A549 (cell line): ENCODE measurements around the gene HES4. TPM values are rescaled to one million over a fixed set of nuclear protein-coding genes. Genes with fewer than 3 reads are reported as not detected.

ENCODE experiments used
- ATAC-seq, 2 experiments: fragments of 200-7000 bp in 1 of 2; fragments of >200 bp in 1 of 2; cut with Nextera tagmentation in 1 of 2; cut with Tn5 transposase in 1 of 2; 3 replicates each; pipeline versions ENCODE4 v1.8.0 to v1.9.1; 2018 to 2020; ENCODE audit warnings: mild to moderate bottlenecking in 1 of 2, moderate library complexity in 1 of 2
- CTCF ChIA-PET: fragments of 300-600 bp; sonication (Branson Sonifier 250); formaldehyde crosslinking; extraction: SDS; loops from one replicate; lab custom pipeline; 2021; ENCODE audit warnings: antibody characterized with exemption, inconsistent platforms; lab: Yijun Ruan, JAX
- POLR2A ChIA-PET: fragments of 350-600 bp; formaldehyde crosslinking; extraction: SDS; loops from one replicate; lab custom pipeline; 2021; ENCODE audit warnings: antibody characterized with exemption, inconsistent platforms; lab: Yijun Ruan, JAX
- DNase-seq, 2 experiments: peaks; one replicate each; pipeline versions ENCODE4 v3.0.0 to v3.0.0-alpha.2; 2011 to 2016; ENCODE audit warnings: low read depth in 1 of 2, low spot score in 1 of 2
- FAIRE-seq: peaks from 2 replicates; lab custom pipeline; 2011; peaks lifted over from hg19 to GRCh38; lab: Jason Lieb, UNC
- H3K27ac ChIP-seq, 2 experiments: fragments of >200 bp; sonication (Bioruptor Twin); formaldehyde crosslinking; 3 replicates each; pipeline ENCODE4 v1.5.1; 2016 to 2017
- H3K4me1 ChIP-seq: fragments of >200 bp; sonication (Bioruptor Twin); formaldehyde crosslinking; 3 replicates; pipeline ENCODE4 v1.6.1; 2016
- H3K4me2 ChIP-seq: fragments of >200 bp; sonication (Bioruptor Twin); formaldehyde crosslinking; 3 replicates; pipeline ENCODE4 v1.6.1; 2016
- H3K4me3 ChIP-seq: fragments of >200 bp; sonication (Bioruptor Twin); formaldehyde crosslinking; 3 replicates; pipeline ENCODE4 v1.5.1; 2016
- H3K9me3 ChIP-seq: fragments of >200 bp; sonication (Bioruptor Twin); formaldehyde crosslinking; 3 replicates; pipeline ENCODE4 v1.6.1; 2016
- BHLHE40 ChIP-seq: IDR thresholded peaks from 2 replicates; pipeline ENCODE4 v1.6.1; 2012; ENCODE audit warnings: low read depth, low read length, inconsistent platforms
- CHD4 ChIP-seq: fragments of 200-600 bp; sonication (generic); IDR thresholded peaks from 2 replicates; pipeline ENCODE4 v1.6.1; 2016; ENCODE audit warnings: antibody characterized with exemption, mild to moderate bottlenecking, borderline replicate concordance
- ESRRA ChIP-seq: fragments of 150-350 bp; IDR thresholded peaks from 2 replicates; pipeline ENCODE4 v1.6.1; 2014; ENCODE audit warnings: mild to moderate bottlenecking, low read length, borderline replicate concordance
- FOXS1 ChIP-seq: fragments of 250-450 bp; sonication (Bioruptor Pico); IDR thresholded peaks from 2 replicates; pipeline ENCODE4 v1.5.0; 2020; ENCODE audit warnings: mild to moderate bottlenecking, moderate library complexity
- HDAC2 ChIP-seq: fragments of 200-600 bp; sonication (generic); IDR thresholded peaks from 2 replicates; pipeline ENCODE4 v1.6.1; 2016
- JUN ChIP-seq, 2 experiments: fragments of >200 bp; sonication (Bioruptor Twin); formaldehyde crosslinking; IDR thresholded peaks; 2 replicates in 1 of 2; 3 replicates in 1 of 2; pipeline ENCODE4 v1.6.1; 2016 to 2017
- KDM5A ChIP-seq: fragments of 200-600 bp; sonication (generic); IDR thresholded peaks from 2 replicates; pipeline ENCODE4 v1.6.1; 2016; ENCODE audit warnings: antibody characterized with exemption, mild to moderate bottlenecking
- MYC ChIP-seq: IDR thresholded peaks from 2 replicates; pipeline ENCODE4 v1.6.1; 2012; ENCODE audit warnings: mild to moderate bottlenecking, inconsistent platforms, low read length, improper control_type of control experiment, borderline replicate concordance
- PHF8 ChIP-seq: fragments of 200-600 bp; sonication (generic); IDR thresholded peaks from 2 replicates; pipeline ENCODE4 v1.6.1; 2016; ENCODE audit warnings: low read depth, mild to moderate bottlenecking, antibody characterized with exemption, moderate library complexity, borderline replicate concordance
- POLR2A ChIP-seq: IDR thresholded peaks from 2 replicates; pipeline ENCODE4 v1.6.1; 2012; ENCODE audit warnings: mild to moderate bottlenecking, low read length
- RCOR1 ChIP-seq: fragments of 150-350 bp; IDR thresholded peaks from 2 replicates; pipeline ENCODE4 v1.6.1; 2014; ENCODE audit warnings: antibody characterized with exemption, low read length, low read depth
- RFX5 ChIP-seq: fragments of 450-650 bp; IDR thresholded peaks from 2 replicates; pipeline ENCODE4 v1.7.1; 2014; ENCODE audit warnings: antibody characterized with exemption, mild to moderate bottlenecking, moderate library complexity
- ZFP36 ChIP-seq: fragments of 450-650 bp; IDR thresholded peaks from 2 replicates; pipeline ENCODE4 v1.6.1; 2014; ENCODE audit warnings: borderline replicate concordance; ENCODE audit not compliant: partially characterized antibody
- ZSCAN20 ChIP-seq: fragments of 250-450 bp; sonication (Bioruptor Pico); IDR thresholded peaks from 2 replicates; pipeline ENCODE4 v1.8.0; 2022; ENCODE audit warnings: mild to moderate bottlenecking, moderate library complexity
- WGBS: methylation state at CpG from one replicate; pipeline ENCODE4 v1.1.6; 2017; ENCODE audit errors: missing lambda C conversion rate; 5-methylcytosine and 5-hydroxymethylcytosine counted together
- polyA plus RNA-seq, 4 experiments: library from polyadenylated mRNA; depleted of rRNA in 3 of 4; stranded (reverse); fragments of >200 nt; fragmentation: RNase III in 1 of 4; extraction: RNeasy Plus Mini Kit Qiagen cat#74134 plus additional on column Dnase treatment in 1 of 4; gene quantifications; 2 replicates in 3 of 4; 3 replicates in 1 of 4; pipeline ENCODE4 v1.2.3, GENCODE V29; 2011 to 2017
- TF ChIP-seq, protein P1 (sequence below): IDR thresholded peaks from 2 replicates; pipeline ENCODE4 v1.6.1; 2012
- TF ChIP-seq, protein P2 (sequence below): fragments of 200-600 bp; sonication (generic); IDR thresholded peaks from 2 replicates; pipeline ENCODE4 v1.6.1; 2016; ENCODE audit warnings: antibody characterized with exemption, mild to moderate bottlenecking, moderate library complexity
- TF ChIP-seq, protein P3 (sequence below): IDR thresholded peaks from 2 replicates; pipeline ENCODE4 v1.6.1; 2012; ENCODE audit warnings: low read depth, borderline replicate concordance

The HES4 gene
- polyA plus RNA-seq, 2 of the 4 experiments (the other 2 are of a cell fraction) = 5.9 to 8.4 TPM

DNA sequence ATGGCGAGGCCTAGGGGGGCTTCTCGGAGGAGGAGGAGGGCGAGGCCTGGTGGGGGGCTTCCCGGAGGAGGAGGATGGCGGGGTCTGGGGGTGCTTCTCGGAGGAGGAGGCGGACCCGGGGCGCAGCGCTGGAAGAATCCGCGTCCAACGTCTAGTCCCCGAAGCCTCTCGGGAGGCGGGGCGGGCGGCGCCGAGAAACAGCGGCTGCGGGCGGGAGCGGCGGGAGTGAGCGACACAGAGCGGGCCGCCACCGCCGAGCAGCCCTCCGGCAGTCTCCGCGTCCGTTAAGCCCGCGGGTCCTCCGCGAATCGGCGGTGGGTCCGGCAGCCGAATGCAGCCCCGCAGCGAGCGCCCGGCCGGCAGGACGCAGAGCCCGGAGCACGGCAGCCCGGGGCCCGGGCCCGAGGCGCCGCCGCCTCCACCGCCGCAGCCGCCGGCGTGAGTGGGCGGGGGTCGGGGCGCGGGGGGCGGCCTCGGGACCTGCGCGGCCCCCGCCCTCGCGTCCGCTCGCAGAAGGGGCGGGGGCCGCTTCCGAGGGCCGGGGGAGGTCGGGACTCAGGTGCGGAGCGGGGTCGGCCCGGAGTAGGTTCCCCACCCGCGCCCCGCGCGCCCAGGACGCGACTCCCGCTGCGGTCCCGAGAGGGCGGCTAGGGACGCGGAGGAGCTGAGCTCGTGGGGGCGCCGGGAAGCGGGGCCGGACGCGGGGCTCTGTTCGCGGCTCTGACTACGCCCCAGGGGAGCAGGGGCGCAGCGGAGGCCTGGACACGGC, 39.4 kb downstream of the HES4 start, which contains the start of gene KLHL17:
Gene KLHL17 (plus strand): TSS at position 222 of the 769 bp plus-strand sequence. CDS start 110 bp downstream, at position 332.
- DNase-seq (peak in 1 of 2 experiments; percentile 62), FAIRE-seq (no peak), ATAC-seq (peak; percentile 72 to 81)
- Histone ChIP-seq H3K27ac (peak within 1 kb of the TSS; percentile 89 to 93), H3K4me3 (peak within 1 kb of the TSS; percentile 84), H3K9me3 (no peaks in the 10 kb centered on the region), H3K4me2 (peak within 1 kb of the TSS; percentile 82), H3K4me1 (peaks cover 13% of the 10 kb centered on the region)
- POLR2A ChIA-PET = no interaction called here
- WGBS = no CpG with 5 or more reads among the region's 109 CpGs
- CTCF ChIA-PET = interaction anchor here (0.8 kb wide), 1 partner anchor 19 kb away, joined by 3 read pairs; no protein-coding TSS in a partner anchor
- TF ChIP-seq HDAC2 = no peak
- TF ChIP-seq JUN (IDR thresholded peaks at IDR 0.05) = peak in 1 of 2 experiments; percentile 37; a peak in 1 of 5 replicates
- TF ChIP-seq, protein P1, sequence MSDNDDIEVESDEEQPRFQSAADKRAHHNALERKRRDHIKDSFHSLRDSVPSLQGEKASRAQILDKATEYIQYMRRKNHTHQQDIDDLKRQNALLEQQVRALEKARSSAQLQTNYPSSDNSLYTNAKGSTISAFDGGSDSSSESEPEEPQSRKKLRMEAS = 0 out of 2 replicates have a peak, but pooled peaks have one; percentile 21
- peak; percentile 35; the same call in 1 of the 2 replicates for TF ChIP-seq POLR2A
- TF ChIP-seq ZFP36 = peak; percentile 98

DNA sequence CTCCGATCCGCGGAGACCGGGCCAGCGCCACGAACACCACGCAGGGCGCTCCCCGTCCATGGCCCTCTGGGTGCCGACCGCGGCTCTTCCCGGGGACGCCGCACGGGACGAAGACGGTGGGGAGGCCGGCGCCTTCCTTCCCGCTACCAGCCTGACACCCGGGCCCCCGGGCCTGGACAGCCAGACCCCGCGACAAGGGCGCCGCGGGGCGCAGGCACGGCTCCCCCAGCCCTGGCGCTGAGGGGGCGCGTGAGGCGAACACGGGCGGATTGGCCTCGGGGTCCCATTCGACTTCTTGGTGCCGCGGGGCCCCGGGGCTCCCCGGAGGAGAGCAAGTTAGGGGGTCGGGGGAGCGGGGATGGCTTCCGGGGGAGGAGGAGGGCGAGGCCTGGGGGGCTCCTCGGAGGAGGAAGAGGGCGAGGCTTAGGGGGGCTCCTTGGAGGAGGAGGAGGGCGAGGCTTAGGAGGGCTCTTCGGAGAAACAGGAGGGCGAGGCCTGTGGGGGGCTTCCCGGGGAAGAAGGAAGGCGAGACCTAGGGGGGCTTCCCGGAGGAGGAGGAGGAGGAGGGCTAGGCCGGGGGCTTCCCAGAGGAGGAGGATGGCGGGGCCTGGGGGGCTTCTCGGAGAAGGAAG, 40.0 kb downstream of the HES4 start:
- Histone ChIP-seq H3K4me3 (peak overlapping the region; percentile 84), H3K9me3 (no peaks in the 10 kb centered on the region), H3K4me2 (peak overlapping the region; percentile 82), H3K4me1 (peaks cover 13% of the 10 kb centered on the region; the same call in 2 of the 3 replicates), H3K27ac (peak overlapping the region; percentile 89 to 93)
- no peak for TF ChIP-seq ZSCAN20 (CRISPR knock-in tag)
- TF ChIP-seq, protein P1 = 0 out of 2 replicates have a peak, but pooled peaks have one; percentile 0
- FAIRE-seq = no peak
- CTCF ChIA-PET = interaction anchor here (0.6 to 1.4 kb wide), 3 partner anchors 11 to 56 kb away, joined by 3 to 4 read pairs (median 3); no protein-coding TSS in a partner anchor
- POLR2A ChIA-PET = interaction anchor here (1.2 to 1.4 kb wide), 2 partner anchors 15 to 16 kb away, joined by 3 to 4 read pairs; no protein-coding TSS in a partner anchor
- DNase-seq = no peak
- 41% methylated on average over 16 of the region's 57 CpGs for WGBS
- ATAC-seq = peak; percentile 56 to 59

DNA sequence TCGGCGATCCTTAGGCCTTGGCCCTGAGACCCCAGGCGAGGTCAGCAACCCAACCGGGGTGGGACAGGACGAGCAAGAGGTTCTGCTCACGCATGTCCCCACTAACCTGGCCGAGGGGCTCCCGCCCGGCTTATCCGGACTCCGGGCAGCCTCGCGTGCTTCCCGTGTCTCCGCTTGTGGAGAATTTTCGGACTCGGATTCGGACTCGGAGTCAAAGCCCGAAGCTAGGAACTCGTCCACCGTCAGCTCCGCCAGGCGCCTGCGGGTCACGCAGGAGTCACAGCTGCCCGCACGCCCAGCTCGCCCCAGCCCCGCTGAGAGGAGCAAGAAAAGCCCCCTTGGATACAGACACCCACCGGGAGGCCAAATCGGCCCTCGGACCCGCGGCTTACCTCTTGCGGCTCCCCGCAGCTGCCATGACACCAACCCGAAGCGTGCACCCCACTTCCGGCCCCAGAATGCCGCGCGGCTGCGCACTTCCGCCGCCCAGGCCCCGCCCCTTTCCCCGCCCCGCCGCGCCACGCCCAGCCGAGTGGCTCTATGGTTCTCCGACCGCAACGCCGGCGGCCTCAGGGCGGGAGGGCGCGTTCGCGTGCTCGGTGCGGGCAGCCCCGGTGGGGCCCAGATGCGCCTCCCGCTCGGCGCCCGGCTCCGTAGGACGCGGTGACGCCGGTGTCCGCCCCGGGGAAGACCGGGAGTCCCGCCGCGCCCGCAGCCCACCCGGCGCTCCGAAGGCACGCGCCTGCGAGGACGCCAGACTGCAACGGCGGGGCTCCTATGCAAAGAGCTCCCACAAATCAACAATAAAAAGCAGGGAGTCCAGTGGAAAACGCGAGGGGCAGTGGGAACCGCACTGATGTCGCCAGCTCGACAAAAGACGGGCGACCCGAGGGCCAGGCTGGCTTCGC, 40.8 kb downstream of the HES4 start, which contains the start of gene NOC2L:
Gene NOC2L (minus strand): TSS at position 434 of the 908 bp plus-strand sequence. CDS start 16 bp downstream, at position 418.
- FAIRE-seq = no peak
- WGBS = 1% methylated on average over 33 of the region's 101 CpGs

DNA sequence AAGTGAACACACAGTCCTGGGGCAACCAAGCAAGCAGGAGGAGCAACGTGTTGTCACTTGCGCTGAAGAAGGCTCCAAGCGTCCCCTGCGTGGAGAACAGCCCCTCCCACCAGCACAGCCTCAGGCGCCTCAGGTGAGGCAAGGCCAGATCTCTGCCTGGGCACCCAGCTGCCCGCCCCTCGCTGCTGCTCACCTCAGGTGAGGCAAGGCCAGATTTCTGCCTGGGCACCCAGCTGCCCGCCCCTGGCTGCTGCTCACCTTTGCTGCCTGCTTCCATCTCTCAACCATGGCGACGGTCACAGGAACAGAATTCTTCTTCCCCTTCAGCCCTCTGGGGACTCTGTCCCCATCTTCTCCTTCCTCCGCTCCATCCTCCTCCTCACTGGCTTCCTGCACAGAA, 43.3 kb downstream of the HES4 start:
- no peak overlapping the region for H3K27ac ChIP-seq
- H3K4me1 ChIP-seq = peaks cover 13% of the 10 kb centered on the region; the same call in 2 of the 3 replicates
- 98% methylated on average over 9 of the region's 11 CpGs for WGBS
- ATAC-seq (no peak), FAIRE-seq (no peak), DNase-seq (no peak)
- POLR2A ChIA-PET = no interaction called here
- no peaks in the 10 kb centered on the region for H3K9me3 ChIP-seq
- H3K4me3 ChIP-seq = no peak overlapping the region
- CTCF ChIA-PET = interaction anchor here (1.6 kb wide), 1 partner anchor 19 kb away, joined by 6 read pairs; no protein-coding TSS in a partner anchor
- H3K4me2 ChIP-seq = no peak overlapping the region
- no peak for TF ChIP-seq RFX5
- TF ChIP-seq FOXS1 (CRISPR knock-in tag) = no peak
- no peak for TF ChIP-seq MYC
- TF ChIP-seq RCOR1 = no peak
- TF ChIP-seq CHD4 = no peak
- TF ChIP-seq BHLHE40 = no peak
- TF ChIP-seq, protein P2, sequence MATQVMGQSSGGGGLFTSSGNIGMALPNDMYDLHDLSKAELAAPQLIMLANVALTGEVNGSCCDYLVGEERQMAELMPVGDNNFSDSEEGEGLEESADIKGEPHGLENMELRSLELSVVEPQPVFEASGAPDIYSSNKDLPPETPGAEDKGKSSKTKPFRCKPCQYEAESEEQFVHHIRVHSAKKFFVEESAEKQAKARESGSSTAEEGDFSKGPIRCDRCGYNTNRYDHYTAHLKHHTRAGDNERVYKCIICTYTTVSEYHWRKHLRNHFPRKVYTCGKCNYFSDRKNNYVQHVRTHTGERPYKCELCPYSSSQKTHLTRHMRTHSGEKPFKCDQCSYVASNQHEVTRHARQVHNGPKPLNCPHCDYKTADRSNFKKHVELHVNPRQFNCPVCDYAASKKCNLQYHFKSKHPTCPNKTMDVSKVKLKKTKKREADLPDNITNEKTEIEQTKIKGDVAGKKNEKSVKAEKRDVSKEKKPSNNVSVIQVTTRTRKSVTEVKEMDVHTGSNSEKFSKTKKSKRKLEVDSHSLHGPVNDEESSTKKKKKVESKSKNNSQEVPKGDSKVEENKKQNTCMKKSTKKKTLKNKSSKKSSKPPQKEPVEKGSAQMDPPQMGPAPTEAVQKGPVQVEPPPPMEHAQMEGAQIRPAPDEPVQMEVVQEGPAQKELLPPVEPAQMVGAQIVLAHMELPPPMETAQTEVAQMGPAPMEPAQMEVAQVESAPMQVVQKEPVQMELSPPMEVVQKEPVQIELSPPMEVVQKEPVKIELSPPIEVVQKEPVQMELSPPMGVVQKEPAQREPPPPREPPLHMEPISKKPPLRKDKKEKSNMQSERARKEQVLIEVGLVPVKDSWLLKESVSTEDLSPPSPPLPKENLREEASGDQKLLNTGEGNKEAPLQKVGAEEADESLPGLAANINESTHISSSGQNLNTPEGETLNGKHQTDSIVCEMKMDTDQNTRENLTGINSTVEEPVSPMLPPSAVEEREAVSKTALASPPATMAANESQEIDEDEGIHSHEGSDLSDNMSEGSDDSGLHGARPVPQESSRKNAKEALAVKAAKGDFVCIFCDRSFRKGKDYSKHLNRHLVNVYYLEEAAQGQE = no peak
- no peak for TF ChIP-seq ESRRA

More for the DNA sequence above, 40.8 kb downstream of the HES4 start, which contains the start of gene NOC2L:
- CTCF ChIA-PET = interaction anchor here (0.6 to 1.4 kb wide), 5 partner anchors 10 to 887 kb away, joined by 3 to 4 read pairs (median 3); no protein-coding TSS in a partner anchor
- ATAC-seq (peak; percentile 65 to 91), DNase-seq (peak in 1 of 2 experiments; percentile 86)
- TF ChIP-seq JUN (IDR thresholded peaks at IDR 0.05) (peak in 1 of 2 experiments; percentile 73; a peak in 2 of 5 replicates), POLR2A (peak; percentile 51), KDM5A (peak; percentile 96), PHF8 (peak; percentile 51; the same call in 1 of the 2 replicates), MYC (no peak), HDAC2 (peak; percentile 82; the same call in 1 of the 2 replicates)
- TF ChIP-seq, protein P3, sequence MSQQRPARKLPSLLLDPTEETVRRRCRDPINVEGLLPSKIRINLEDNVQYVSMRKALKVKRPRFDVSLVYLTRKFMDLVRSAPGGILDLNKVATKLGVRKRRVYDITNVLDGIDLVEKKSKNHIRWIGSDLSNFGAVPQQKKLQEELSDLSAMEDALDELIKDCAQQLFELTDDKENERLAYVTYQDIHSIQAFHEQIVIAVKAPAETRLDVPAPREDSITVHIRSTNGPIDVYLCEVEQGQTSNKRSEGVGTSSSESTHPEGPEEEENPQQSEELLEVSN = no peak
- TF ChIP-seq, protein P1 = peak; percentile 63
- peaks cover 13% of the 10 kb centered on the region; the same call in 2 of the 3 replicates for H3K4me1 ChIP-seq
- peak within 1 kb of the TSS; percentile 84 for H3K4me3 ChIP-seq
- peak within 1 kb of the TSS; percentile 89 to 93 for H3K27ac ChIP-seq
- POLR2A ChIA-PET = interaction anchor here (1.2 to 1.4 kb wide), 2 partner anchors 14 to 17 kb away, joined by 3 to 4 read pairs; no protein-coding TSS in a partner anchor
- H3K9me3 ChIP-seq = no peaks in the 10 kb centered on the region
- H3K4me2 ChIP-seq = peak within 1 kb of the TSS; percentile 95
